ENCODE data around the gene TMEM14B.

TMEM14B gene

DNA sequence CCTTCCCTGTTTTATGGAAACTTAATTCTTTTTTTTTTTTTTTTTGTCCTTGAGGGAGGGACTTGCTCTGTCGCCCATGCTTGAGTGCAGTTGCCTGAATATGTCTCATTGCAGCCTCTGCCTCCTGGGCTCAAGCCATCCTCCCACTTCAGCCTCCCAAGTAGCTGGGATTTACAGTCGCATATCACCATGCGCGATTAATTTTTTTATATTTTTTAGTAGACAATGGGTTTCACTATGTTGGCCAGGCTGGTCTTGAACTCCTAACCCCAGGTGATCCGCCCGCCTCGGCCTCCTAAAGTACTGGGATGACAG lies 24.1 kb upstream of the TMEM14B start:
- TF ChIP-seq, protein P1, sequence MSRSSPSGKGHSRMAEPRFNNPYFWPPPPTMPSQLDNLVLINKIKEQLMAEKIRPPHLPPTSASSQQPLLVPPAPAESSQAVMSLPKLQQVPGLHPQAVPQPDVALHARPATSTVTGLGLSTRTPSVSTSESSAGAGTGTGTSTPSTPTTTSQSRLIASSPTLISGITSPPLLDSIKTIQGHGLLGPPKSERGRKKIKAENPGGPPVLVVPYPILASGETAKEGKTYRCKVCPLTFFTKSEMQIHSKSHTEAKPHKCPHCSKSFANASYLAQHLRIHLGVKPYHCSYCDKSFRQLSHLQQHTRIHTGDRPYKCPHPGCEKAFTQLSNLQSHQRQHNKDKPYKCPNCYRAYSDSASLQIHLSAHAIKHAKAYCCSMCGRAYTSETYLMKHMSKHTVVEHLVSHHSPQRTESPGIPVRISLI (tag by site-specific recombination; IDR thresholded peaks at IDR 0.05) = 0 out of 2 replicates have a peak, but pooled peaks have one; percentile 25
- TF ChIP-seq, protein P2, sequence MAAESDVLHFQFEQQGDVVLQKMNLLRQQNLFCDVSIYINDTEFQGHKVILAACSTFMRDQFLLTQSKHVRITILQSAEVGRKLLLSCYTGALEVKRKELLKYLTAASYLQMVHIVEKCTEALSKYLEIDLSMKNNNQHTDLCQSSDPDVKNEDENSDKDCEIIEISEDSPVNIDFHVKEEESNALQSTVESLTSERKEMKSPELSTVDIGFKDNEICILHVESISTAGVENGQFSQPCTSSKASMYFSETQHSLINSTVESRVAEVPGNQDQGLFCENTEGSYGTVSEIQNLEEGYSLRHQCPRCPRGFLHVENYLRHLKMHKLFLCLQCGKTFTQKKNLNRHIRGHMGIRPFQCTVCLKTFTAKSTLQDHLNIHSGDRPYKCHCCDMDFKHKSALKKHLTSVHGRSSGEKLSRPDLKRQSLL (tag by site-specific recombination; IDR thresholded peaks at IDR 0.05) = no peak
- no peak for TF ChIP-seq ZNF785 (tag by site-specific recombination; IDR thresholded peaks at IDR 0.05)
- CTCF ChIA-PET = interaction anchor here (0.8 to 1.5 kb wide), 5 partner anchors 14 to 242 kb away, joined by 3 to 5 read pairs (median 3); no protein-coding TSS in a partner anchor
- POLR2A ChIA-PET = interaction anchor here (1.0 to 7.8 kb wide), 6 partner anchors 10 to 309 kb away, joined by 3 to 82 read pairs (median 27); partner anchors contain the start of genes C6orf52, GCNT2, PAK1IP1 and TMEM14B

DNA sequence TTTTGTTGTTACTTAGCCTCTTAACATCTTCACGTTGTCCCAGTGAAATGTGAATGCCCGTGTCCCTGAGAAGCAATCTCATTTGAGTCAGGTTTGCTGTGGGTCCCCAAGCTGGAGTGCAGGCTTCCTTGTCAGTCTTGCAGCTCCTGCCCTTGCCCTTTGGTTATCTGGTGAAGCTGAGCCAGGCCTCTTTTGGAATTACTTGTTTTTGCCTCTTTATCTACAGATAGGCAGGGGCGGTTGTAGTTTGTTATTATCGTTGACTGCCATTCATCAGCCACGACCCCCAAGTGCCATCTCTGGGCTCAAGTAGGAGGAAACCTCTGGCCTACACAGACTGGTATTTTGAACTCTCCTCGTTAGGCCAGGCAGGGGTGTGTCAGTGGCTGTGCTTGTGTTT lies 22.6 kb upstream of the TMEM14B start:
- H3K27ac ChIP-seq (ENCODE audit: extremely low read depth, low read depth, low read length) = no peak overlapping the region
- TF ChIP-seq ZNF184 (tag by site-specific recombination; IDR thresholded peaks at IDR 0.05) (no peak), ZNF157 (tag by site-specific recombination; IDR thresholded peaks at IDR 0.05) (no peak)
- TF ChIP-seq, protein P3, sequence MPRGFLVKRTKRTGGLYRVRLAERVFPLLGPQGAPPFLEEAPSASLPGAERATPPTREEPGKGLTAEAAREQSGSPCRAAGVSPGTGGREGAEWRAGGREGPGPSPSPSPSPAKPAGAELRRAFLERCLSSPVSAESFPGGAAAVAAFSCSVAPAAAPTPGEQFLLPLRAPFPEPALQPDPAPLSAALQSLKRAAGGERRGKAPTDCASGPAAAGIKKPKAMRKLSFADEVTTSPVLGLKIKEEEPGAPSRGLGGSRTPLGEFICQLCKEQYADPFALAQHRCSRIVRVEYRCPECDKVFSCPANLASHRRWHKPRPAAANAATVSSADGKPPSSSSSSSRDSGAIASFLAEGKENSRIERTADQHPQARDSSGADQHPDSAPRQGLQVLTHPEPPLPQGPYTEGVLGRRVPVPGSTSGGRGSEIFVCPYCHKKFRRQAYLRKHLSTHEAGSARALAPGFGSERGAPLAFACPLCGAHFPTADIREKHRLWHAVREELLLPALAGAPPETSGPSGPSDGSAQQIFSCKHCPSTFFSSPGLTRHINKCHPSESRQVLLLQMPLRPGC (tag by site-specific recombination; IDR thresholded peaks at IDR 0.05) = no peak
- ChIA-PET POLR2A (interaction anchor here (1.3 to 7.8 kb wide), 3 partner anchors 9 to 23 kb away, joined by 3 to 82 read pairs (median 53); partner anchors contain the start of gene TMEM14B), CTCF (interaction anchor here (0.9 kb wide), 1 partner anchor 247 kb away, joined by 4 read pairs; no protein-coding TSS in a partner anchor)
- no peaks in the 10 kb centered on the region for H3K4me1 ChIP-seq (ENCODE audit: control insufficient read depth, insufficient read depth, low read length)
- peaks cover 11 to 45% of the 10 kb centered on the region in 2 experiments for H3K36me3 ChIP-seq (ENCODE audit: control insufficient read depth in 2 of 2, insufficient read depth in 1 of 2, low read length in 2 of 2)
- no peaks in the 10 kb centered on the region for H3K9me3 ChIP-seq (ENCODE audit: control insufficient read depth, insufficient read depth, low read depth, low read length)
- no peak overlapping the region for H3K4me3 ChIP-seq (ENCODE audit: low read depth, low read length)

More for the DNA sequence above, 24.1 kb upstream of the TMEM14B start:
- H3K9me3 ChIP-seq (ENCODE audit: control insufficient read depth, insufficient read depth, low read depth, low read length) = no peaks in the 10 kb centered on the region
- peaks cover 0 to 29% of the 10 kb centered on the region in 2 experiments for H3K36me3 ChIP-seq (ENCODE audit: control insufficient read depth in 2 of 2, insufficient read depth in 1 of 2, low read length in 2 of 2)
- peak overlapping the region; percentile 64 for H3K4me3 ChIP-seq (ENCODE audit: low read depth, low read length)
- H3K27ac ChIP-seq (ENCODE audit: extremely low read depth, low read depth, low read length) = peak overlapping the region; percentile 82
- H3K4me1 ChIP-seq (ENCODE audit: control insufficient read depth, insufficient read depth, low read length) = no peaks in the 10 kb centered on the region

DNA sequence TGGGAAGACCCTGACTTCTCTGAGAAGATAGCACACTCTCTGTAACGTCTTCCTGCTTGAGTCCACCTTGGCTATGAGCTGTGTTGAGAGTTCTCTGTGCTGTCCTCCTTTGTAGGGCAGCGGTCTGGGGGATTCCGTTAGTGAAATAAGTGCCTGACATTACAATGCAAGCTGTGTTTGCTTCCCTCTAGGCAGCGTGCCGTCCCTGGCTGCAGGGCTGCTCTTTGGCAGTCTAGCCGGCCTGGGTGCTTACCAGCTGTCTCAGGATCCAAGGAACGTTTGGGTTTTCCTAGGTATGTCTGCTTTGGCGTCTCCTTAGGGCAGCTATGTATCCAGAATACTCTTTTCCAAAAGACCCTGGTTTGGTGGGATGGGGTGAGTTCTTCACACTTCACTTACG lies 21.9 kb upstream of the TMEM14B start:
- no peaks in the 10 kb centered on the region for H3K9me3 ChIP-seq (ENCODE audit: control insufficient read depth, insufficient read depth, low read depth, low read length)
- no peak overlapping the region for H3K4me3 ChIP-seq (ENCODE audit: low read depth, low read length)
- no peak overlapping the region for H3K27ac ChIP-seq (ENCODE audit: extremely low read depth, low read depth, low read length)
- peaks cover 14 to 51% of the 10 kb centered on the region in 2 experiments for H3K36me3 ChIP-seq (ENCODE audit: control insufficient read depth in 2 of 2, insufficient read depth in 1 of 2, low read length in 2 of 2)
- POLR2A ChIA-PET = interaction anchor here (0.8 to 7.8 kb wide), 3 partner anchors 8 to 31 kb away, joined by 3 to 82 read pairs (median 53); partner anchors contain the start of genes C6orf52, PAK1IP1 and TMEM14B
- no peaks in the 10 kb centered on the region for H3K4me1 ChIP-seq (ENCODE audit: control insufficient read depth, insufficient read depth, low read length)
- CTCF ChIA-PET = no interaction called here
- TF ChIP-seq ZNF549 (tag by site-specific recombination; IDR thresholded peaks at IDR 0.05) = no peak
- TF ChIP-seq, protein P4, sequence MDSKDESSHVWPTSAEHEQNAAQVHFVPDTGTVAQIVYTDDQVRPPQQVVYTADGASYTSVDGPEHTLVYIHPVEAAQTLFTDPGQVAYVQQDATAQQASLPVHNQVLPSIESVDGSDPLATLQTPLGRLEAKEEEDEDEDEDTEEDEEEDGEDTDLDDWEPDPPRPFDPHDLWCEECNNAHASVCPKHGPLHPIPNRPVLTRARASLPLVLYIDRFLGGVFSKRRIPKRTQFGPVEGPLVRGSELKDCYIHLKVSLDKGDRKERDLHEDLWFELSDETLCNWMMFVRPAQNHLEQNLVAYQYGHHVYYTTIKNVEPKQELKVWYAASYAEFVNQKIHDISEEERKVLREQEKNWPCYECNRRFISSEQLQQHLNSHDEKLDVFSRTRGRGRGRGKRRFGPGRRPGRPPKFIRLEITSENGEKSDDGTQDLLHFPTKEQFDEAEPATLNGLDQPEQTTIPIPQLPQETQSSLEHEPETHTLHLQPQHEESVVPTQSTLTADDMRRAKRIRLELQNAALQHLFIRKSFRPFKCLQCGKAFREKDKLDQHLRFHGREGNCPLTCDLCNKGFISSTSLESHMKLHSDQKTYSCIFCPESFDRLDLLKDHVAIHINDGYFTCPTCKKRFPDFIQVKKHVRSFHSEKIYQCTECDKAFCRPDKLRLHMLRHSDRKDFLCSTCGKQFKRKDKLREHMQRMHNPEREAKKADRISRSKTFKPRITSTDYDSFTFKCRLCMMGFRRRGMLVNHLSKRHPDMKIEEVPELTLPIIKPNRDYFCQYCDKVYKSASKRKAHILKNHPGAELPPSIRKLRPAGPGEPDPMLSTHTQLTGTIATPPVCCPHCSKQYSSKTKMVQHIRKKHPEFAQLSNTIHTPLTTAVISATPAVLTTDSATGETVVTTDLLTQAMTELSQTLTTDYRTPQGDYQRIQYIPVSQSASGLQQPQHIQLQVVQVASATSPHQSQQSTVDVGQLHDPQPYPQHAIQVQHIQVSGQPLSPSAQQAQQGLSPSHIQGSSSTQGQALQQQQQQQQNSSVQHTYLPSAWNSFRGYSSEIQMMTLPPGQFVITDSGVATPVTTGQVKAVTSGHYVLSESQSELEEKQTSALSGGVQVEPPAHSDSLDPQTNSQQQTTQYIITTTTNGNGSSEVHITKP (tag by site-specific recombination; IDR thresholded peaks at IDR 0.05) = no peak
- TF ChIP-seq SCRT2 (tag by site-specific recombination; IDR thresholded peaks at IDR 0.05) = no peak
- no peak for TF ChIP-seq ZNF629 (tag by site-specific recombination; IDR thresholded peaks at IDR 0.05)
- no peak for TF ChIP-seq KLF7 (tag by site-specific recombination; IDR thresholded peaks at IDR 0.05; ENCODE audit: borderline replicate concordance)
- TF ChIP-seq, protein P2 (tag by site-specific recombination; IDR thresholded peaks at IDR 0.05) = no peak
- no peak for TF ChIP-seq MEIS1 (CRISPR knock-in tag; IDR thresholded peaks at IDR 0.05; ENCODE audit: borderline replicate concordance)
- TF ChIP-seq ZNF677 (tag by site-specific recombination; IDR thresholded peaks at IDR 0.05) = no peak
- TF ChIP-seq ZNF776 (tag by site-specific recombination; IDR thresholded peaks at IDR 0.05; ENCODE audit: borderline replicate concordance) = no peak
- TF ChIP-seq ZNF239 (tag by site-specific recombination; IDR thresholded peaks at IDR 0.05) = no peak
- TF ChIP-seq, protein P5, sequence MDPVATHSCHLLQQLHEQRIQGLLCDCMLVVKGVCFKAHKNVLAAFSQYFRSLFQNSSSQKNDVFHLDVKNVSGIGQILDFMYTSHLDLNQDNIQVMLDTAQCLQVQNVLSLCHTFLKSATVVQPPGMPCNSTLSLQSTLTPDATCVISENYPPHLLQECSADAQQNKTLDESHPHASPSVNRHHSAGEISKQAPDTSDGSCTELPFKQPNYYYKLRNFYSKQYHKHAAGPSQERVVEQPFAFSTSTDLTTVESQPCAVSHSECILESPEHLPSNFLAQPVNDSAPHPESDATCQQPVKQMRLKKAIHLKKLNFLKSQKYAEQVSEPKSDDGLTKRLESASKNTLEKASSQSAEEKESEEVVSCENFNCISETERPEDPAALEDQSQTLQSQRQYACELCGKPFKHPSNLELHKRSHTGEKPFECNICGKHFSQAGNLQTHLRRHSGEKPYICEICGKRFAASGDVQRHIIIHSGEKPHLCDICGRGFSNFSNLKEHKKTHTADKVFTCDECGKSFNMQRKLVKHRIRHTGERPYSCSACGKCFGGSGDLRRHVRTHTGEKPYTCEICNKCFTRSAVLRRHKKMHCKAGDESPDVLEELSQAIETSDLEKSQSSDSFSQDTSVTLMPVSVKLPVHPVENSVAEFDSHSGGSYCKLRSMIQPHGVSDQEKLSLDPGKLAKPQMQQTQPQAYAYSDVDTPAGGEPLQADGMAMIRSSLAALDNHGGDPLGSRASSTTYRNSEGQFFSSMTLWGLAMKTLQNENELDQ (tag by site-specific recombination; IDR thresholded peaks at IDR 0.05; ENCODE audit: low read depth) = no peak
- no peak for TF ChIP-seq ZNF248 (tag by site-specific recombination; IDR thresholded peaks at IDR 0.05)
- TF ChIP-seq ZNF701 (tag by site-specific recombination; IDR thresholded peaks at IDR 0.05) = no peak
- TF ChIP-seq ZNF48 (tag by site-specific recombination; IDR thresholded peaks at IDR 0.05) = no peak
- TF ChIP-seq ZFP69B (tag by site-specific recombination; IDR thresholded peaks at IDR 0.05) = no peak

Measured in HEK293 (cell line).